ENCODE results near the gene SDF2.

GRCh38 chr17:28710861-28711722 is 49.4 kb upstream of the SDF2 start:
- TF ChIP-seq CTCF (IDR thresholded peaks at IDR 0.05) = no peak
- no peak for TF ChIP-seq POLR2A (IDR thresholded peaks at IDR 0.05)
